Measurements from ENCODE around the gene APOBR. TPM values are rescaled to one million over a fixed set of nuclear protein-coding genes. Genes with fewer than 3 reads are reported as not detected.

The APOBR gene
- total and polyA plus RNA-seq, 10 of the 15 experiments (the other 5 are each of a cell fraction or from before 2014, with no cell fraction given): 0.04 to 2.5 (median 0.54) TPM; not detected in 1

- TF ChIP-seq MYC (IDR thresholded peaks at IDR 0.05; ENCODE audit: insufficient read depth, insufficient read length, insufficient replicate concordance, low read length, severe bottlenecking): no peak
- peak in 1 of 2 experiments; percentile 52; a peak in 2 of 4 replicates for TF ChIP-seq EP300 (IDR thresholded peaks at IDR 0.05; ENCODE audit: borderline replicate concordance in 1 of 2, control insufficient read depth in 1 of 2, low read depth in 2 of 2, low read length in 2 of 2)
- TF ChIP-seq CEBPB (IDR thresholded peaks at IDR 0.05; ENCODE audit: borderline replicate concordance in 1 of 2, low read depth in 2 of 2, low read length in 2 of 2): no peak
- peak; percentile 69 for TF ChIP-seq POLR2A (IDR thresholded peaks at IDR 0.05; ENCODE audit: low read depth, low read length)
- no peak for TF ChIP-seq MTA3 (IDR thresholded peaks at IDR 0.05; ENCODE audit: borderline replicate concordance, low read length)
- peak; percentile 68 for TF ChIP-seq TAF1 (IDR thresholded peaks at IDR 0.05; ENCODE audit: borderline replicate concordance, low read depth, low read length)
- TF ChIP-seq SMAD5 (IDR thresholded peaks at IDR 0.05; ENCODE audit: low read depth): no peak
- TF ChIP-seq SPI1 (IDR thresholded peaks at IDR 0.05; ENCODE audit: borderline replicate concordance, insufficient read depth, low read depth, low read length): no peak
- 0 out of 2 replicates have a peak, but pooled peaks have one; percentile 62 for TF ChIP-seq PAX8 (IDR thresholded peaks at IDR 0.05)
- TF ChIP-seq CBX5 (IDR thresholded peaks at IDR 0.05; ENCODE audit: low read depth): no peak
- no peak for TF ChIP-seq NFYA (IDR thresholded peaks at IDR 0.05; ENCODE audit: borderline replicate concordance, low read depth, low read length)
- TF ChIP-seq PKNOX1 (IDR thresholded peaks at IDR 0.05): no peak
- TF ChIP-seq E2F4 (IDR thresholded peaks at IDR 0.05; ENCODE audit: low read depth, low read length): no peak
- TF ChIP-seq SIX5 (IDR thresholded peaks at IDR 0.05; ENCODE audit: low read depth, low read length, severe bottlenecking): peak; percentile 55
- TF ChIP-seq MEF2B (IDR thresholded peaks at IDR 0.05; ENCODE audit: partially characterized antibody, poor library complexity, severe bottlenecking): peak; percentile 71
- no peak for TF ChIP-seq MTA2 (IDR thresholded peaks at IDR 0.05; ENCODE audit: low read depth)
- no peak for TF ChIP-seq ATF2 (IDR thresholded peaks at IDR 0.05; ENCODE audit: low read length)
- peak; percentile 90; the same call in 1 of the 2 replicates for TF ChIP-seq MYB (IDR thresholded peaks at IDR 0.05; ENCODE audit: borderline replicate concordance, low read depth, low read length)
- no peak for TF ChIP-seq POLR2AphosphoS5 (IDR thresholded peaks at IDR 0.05; ENCODE audit: low read length)
- peak; percentile 77; the same call in 2 of the 3 replicates for TF ChIP-seq POU2F2 (IDR thresholded peaks at IDR 0.05; ENCODE audit: borderline replicate concordance, low read depth, low read length)
- no peak for TF ChIP-seq SRF (IDR thresholded peaks at IDR 0.05; ENCODE audit: low read depth in 2 of 2, low read length in 2 of 2)
- TF ChIP-seq HSF1 (IDR thresholded peaks at IDR 0.05; ENCODE audit: low read depth, low read length): no peak
- TF ChIP-seq YBX1 (IDR thresholded peaks at IDR 0.05): no peak
- no peak for TF ChIP-seq HDGF (IDR thresholded peaks at IDR 0.05)
- TF ChIP-seq HDAC6 (IDR thresholded peaks at IDR 0.05; ENCODE audit: unreplicated experiment): no peak
- TF ChIP-seq RUNX3 (IDR thresholded peaks at IDR 0.05; ENCODE audit: low read length): peak; percentile 73
These were observed 2.4 kb upstream of the APOBR start, which contains the start of gene CLN3 (continued) for GRCh38 chr16:28491970-28492474.

Measured in GM12878 (cell line).